Measurements from ENCODE around the gene TMC8.

The TMC8 gene

DNA sequence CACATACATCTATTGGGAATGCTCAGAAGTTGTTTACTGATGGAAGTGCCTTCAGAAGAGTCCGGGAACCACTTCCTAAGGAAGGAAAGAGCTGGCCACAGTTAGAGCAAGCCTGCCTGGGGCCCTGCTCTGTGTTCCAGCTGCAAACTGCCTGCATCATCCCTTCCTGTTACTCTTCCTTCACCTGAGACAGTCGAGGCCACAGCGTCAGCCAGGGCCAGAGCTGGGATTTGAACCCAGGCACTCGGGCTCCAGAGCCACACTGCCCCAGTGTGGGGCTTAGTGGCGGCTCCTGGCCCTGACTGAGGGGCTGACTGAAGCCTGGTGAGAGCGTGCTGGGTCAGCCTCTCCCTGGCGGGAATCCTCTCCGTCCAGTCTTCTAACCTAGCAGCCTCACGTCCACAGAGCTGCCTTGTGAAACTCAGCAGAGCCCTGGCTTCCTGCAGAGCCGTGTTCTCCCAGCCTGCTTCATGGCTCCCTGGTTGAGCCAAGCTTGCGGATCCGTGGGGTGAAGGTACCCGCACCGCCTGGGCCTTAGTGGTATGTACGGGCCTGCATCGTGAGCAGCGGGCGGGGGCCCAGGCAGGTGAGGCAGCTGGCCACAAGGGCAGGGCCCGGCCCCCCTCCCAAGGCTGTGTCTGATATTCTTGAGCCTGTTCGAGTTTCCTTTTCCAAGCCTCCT is 11.0 kb downstream of the TMC8 start:
- H3K9me2 ChIP-seq (replicated peaks; ENCODE audit: insufficient read depth, low read length): no peaks in the 10 kb centered on the region
- no peak overlapping the region for H3K4me2 ChIP-seq (ENCODE audit: low read depth, low read length, poor library complexity, severe bottlenecking)
- no peaks in the 10 kb centered on the region for H4K20me1 ChIP-seq (ENCODE audit: low read depth, low read length)
- no peak overlapping the region for H3K27ac ChIP-seq (ENCODE audit: low read depth, low read length)
- no peak overlapping the region for H3K9ac ChIP-seq (ENCODE audit: low read length)
- H3K9me3 ChIP-seq (ENCODE audit: insufficient read depth, low read length): no peaks in the 10 kb centered on the region
- no peaks in the 10 kb centered on the region for H3K27me3 ChIP-seq (ENCODE audit: low read length)
- H3K4me3 ChIP-seq (ENCODE audit: insufficient read depth, low read length, poor library complexity, severe bottlenecking): no peak overlapping the region
- no peaks in the 10 kb centered on the region for H3K79me2 ChIP-seq (ENCODE audit: insufficient read depth, low read length)
- TF ChIP-seq, protein P1, sequence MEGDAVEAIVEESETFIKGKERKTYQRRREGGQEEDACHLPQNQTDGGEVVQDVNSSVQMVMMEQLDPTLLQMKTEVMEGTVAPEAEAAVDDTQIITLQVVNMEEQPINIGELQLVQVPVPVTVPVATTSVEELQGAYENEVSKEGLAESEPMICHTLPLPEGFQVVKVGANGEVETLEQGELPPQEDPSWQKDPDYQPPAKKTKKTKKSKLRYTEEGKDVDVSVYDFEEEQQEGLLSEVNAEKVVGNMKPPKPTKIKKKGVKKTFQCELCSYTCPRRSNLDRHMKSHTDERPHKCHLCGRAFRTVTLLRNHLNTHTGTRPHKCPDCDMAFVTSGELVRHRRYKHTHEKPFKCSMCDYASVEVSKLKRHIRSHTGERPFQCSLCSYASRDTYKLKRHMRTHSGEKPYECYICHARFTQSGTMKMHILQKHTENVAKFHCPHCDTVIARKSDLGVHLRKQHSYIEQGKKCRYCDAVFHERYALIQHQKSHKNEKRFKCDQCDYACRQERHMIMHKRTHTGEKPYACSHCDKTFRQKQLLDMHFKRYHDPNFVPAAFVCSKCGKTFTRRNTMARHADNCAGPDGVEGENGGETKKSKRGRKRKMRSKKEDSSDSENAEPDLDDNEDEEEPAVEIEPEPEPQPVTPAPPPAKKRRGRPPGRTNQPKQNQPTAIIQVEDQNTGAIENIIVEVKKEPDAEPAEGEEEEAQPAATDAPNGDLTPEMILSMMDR (IDR thresholded peaks at IDR 0.05; ENCODE audit: insufficient read depth, low read length, poor library complexity, severe bottlenecking): no peak
- no peak for TF ChIP-seq EZH2phosphoT487 (conservative IDR thresholded peaks at IDR 0.05; ENCODE audit: low read length)
- no peaks in the 10 kb centered on the region for H3K36me3 ChIP-seq (ENCODE audit: low read length)
- peaks cover 36% of the 10 kb centered on the region for H3F3A ChIP-seq (ENCODE audit: insufficient read depth)
- no peak overlapping the region for H2AFZ ChIP-seq (ENCODE audit: low read depth, low read length, severe bottlenecking)

DNA sequence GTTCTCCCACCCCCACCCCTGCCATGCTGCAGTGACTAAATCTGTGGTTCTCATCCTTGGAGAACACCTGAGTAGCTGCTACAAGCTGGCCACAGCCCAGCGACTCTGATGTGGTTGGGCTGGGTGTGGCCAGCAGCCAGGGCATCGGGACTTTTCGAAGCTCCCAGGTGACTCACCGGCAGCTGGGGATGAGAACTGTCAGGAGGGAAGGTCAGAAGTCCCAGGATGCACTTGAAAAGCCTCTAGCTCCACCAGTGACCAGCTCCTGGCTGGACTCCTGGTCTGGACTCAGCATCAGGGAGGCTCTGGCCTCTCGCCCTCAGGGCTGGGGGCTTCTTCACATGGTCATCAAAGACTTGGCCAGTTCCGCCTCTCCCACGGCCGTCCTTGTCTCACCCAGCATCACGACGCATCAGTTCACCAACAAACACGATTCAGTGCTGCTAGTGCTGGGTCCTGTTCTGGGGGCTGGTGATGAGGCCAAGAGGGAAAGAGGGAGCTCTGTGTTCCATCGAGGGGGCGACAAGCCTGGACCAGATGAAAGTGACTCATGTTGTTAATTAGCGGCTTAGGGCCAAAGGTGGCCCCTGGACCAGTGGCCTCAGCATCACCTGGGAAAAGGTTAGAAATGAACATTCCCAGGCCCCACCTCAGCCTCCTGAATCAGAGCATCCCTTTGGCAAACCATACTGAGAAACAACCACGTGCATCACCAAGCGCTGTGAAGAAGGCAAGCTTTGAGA is 11.7 kb downstream of the TMC8 start:
- H3K9me3 ChIP-seq (ENCODE audit: insufficient read depth, low read length): no peaks in the 10 kb centered on the region
- no peak overlapping the region for H3K9ac ChIP-seq (ENCODE audit: low read length)
- no peaks in the 10 kb centered on the region for H3K9me2 ChIP-seq (replicated peaks; ENCODE audit: insufficient read depth, low read length)
- no peak overlapping the region for H2AFZ ChIP-seq (ENCODE audit: low read depth, low read length, severe bottlenecking)
- no peak overlapping the region for H3K4me3 ChIP-seq (ENCODE audit: insufficient read depth, low read length, poor library complexity, severe bottlenecking)
- H3K27ac ChIP-seq (ENCODE audit: low read depth, low read length): no peak overlapping the region
- TF ChIP-seq EZH2phosphoT487 (conservative IDR thresholded peaks at IDR 0.05; ENCODE audit: low read length): no peak
- TF ChIP-seq, protein P1 (IDR thresholded peaks at IDR 0.05; ENCODE audit: insufficient read depth, low read length, poor library complexity, severe bottlenecking): no peak
- peaks cover 35% of the 10 kb centered on the region for H3F3A ChIP-seq (ENCODE audit: insufficient read depth)
- no peak overlapping the region for H3K4me2 ChIP-seq (ENCODE audit: low read depth, low read length, poor library complexity, severe bottlenecking)
- H3K36me3 ChIP-seq (ENCODE audit: low read length): no peaks in the 10 kb centered on the region
- H4K20me1 ChIP-seq (ENCODE audit: low read depth, low read length): no peaks in the 10 kb centered on the region
- no peaks in the 10 kb centered on the region for H3K27me3 ChIP-seq (ENCODE audit: low read length)
- no peaks in the 10 kb centered on the region for H3K79me2 ChIP-seq (ENCODE audit: insufficient read depth, low read length)

DNA sequence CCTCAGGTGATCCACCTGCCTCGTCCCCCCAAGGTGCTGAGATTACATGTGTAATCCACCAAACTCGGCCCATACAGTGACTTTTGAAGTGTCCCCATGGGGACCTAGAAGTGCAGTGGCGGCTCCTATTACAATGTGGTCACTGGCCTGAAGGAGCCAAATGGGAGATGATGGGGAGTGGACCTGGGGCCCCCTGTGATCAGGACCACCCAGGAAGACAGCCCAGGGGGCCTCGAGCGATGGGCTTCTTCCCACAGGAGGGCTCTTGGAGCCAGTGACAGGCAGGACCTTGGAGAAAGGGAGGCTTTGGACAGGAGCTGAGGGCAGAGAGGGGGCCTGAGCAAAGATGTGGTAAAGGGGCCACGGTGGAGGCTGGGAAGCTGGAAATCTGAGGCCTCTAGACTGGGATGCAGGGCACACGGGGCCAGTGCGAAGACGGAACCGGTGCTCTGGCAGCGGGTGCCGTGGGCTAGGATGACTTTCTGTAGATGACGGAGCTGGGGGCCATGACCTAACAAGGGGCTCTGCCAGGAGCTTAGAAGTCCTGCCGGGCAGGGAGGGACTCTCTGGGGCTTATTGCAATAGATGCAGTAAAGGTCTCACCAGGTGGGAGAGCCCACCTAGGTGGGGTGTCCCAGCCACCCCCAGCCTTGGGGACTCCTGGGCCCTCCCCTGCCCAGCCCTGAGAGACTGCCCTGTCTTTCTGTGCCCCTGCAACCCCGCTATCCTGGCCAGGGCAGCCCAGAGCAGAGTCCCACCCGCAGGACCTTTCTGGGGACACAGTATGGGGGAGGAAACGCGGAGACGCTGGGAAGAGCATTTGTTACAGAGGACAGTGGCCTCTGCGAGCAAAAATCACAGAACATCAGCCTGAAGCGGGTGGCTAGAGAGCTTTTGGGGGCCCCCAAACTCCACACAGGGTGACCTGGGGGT is 12.9 kb downstream of the TMC8 start:
- H3K9ac ChIP-seq (ENCODE audit: low read length): no peak overlapping the region

More for the DNA sequence above, 12.9 kb downstream of the TMC8 start:
- no peak for TF ChIP-seq EZH2phosphoT487 (conservative IDR thresholded peaks at IDR 0.05; ENCODE audit: low read length)
- TF ChIP-seq, protein P1 (IDR thresholded peaks at IDR 0.05; ENCODE audit: insufficient read depth, low read length, poor library complexity, severe bottlenecking): no peak
- H3K36me3 ChIP-seq (ENCODE audit: low read length): no peaks in the 10 kb centered on the region
- H3K79me2 ChIP-seq (ENCODE audit: insufficient read depth, low read length): no peaks in the 10 kb centered on the region
- H2AFZ ChIP-seq (ENCODE audit: low read depth, low read length, severe bottlenecking): no peak overlapping the region
- no peaks in the 10 kb centered on the region for H3K9me2 ChIP-seq (replicated peaks; ENCODE audit: insufficient read depth, low read length)
- H3K9me3 ChIP-seq (ENCODE audit: insufficient read depth, low read length): no peaks in the 10 kb centered on the region
- H3K27me3 ChIP-seq (ENCODE audit: low read length): no peaks in the 10 kb centered on the region
- H3K4me2 ChIP-seq (ENCODE audit: low read depth, low read length, poor library complexity, severe bottlenecking): no peak overlapping the region
- H3K27ac ChIP-seq (ENCODE audit: low read depth, low read length): peak overlapping the region; percentile 55; the same call in 1 of the 2 replicates
- no peak overlapping the region for H3K4me3 ChIP-seq (ENCODE audit: insufficient read depth, low read length, poor library complexity, severe bottlenecking)
- no peaks in the 10 kb centered on the region for H4K20me1 ChIP-seq (ENCODE audit: low read depth, low read length)
- H3F3A ChIP-seq (ENCODE audit: insufficient read depth): peaks cover 35% of the 10 kb centered on the region
